Pulmonary artery endothelial cell (primary cell): Measurements from ENCODE around the gene INPP5F. TPM values are rescaled to one million over a fixed set of nuclear protein-coding genes. Genes with fewer than 3 reads are reported as not detected.

ENCODE experiments used
- DNase-seq: peaks from one replicate; pipeline ENCODE4 v3.0.0-alpha.2; 2011; ENCODE audit warnings: low read depth, low spot score
- total RNA-seq: library from RNA; depleted of rRNA; stranded (reverse); fragments of >200 nt; gene quantifications from 2 replicates; pipeline ENCODE4 v1.2.3, GENCODE V29; 2014

Gene INPP5F
- total RNA-seq, 1 donor from 2014 or later, result 27.6 TPM

GRCh38 chr10:119737823-119738222 lies 12.0 kb downstream of the INPP5F start:
- DNase-seq, result peak; percentile 80

GRCh38 chr10:119738962-119739361 lies 13.1 kb downstream of the INPP5F start:
- no peak for DNase-seq

GRCh38 chr10:119740096-119740495 lies 14.2 kb downstream of the INPP5F start:
- no peak for DNase-seq

GRCh38 chr10:119742947-119743648 lies 17.2 kb downstream of the INPP5F start:
- no peak for DNase-seq

GRCh38 chr10:119747940-119748339 lies 22.1 kb downstream of the INPP5F start:
- DNase-seq, result no peak

GRCh38 chr10:119748871-119749270 lies 23.0 kb downstream of the INPP5F start:
- DNase-seq, result no peak

GRCh38 chr10:119749455-119749854 lies 23.6 kb downstream of the INPP5F start:
- DNase-seq, result no peak

GRCh38 chr10:119750391-119751230 lies 24.8 kb downstream of the INPP5F start:
- peak; percentile 63 for DNase-seq

- no peak for DNase-seq
Observed at GRCh38 chr10:119753309-119753708, 27.5 kb downstream of the INPP5F start.

- DNase-seq, result no peak
Observed at GRCh38 chr10:119754085-119754484, 28.2 kb downstream of the INPP5F start.

GRCh38 chr10:119754936-119755335 lies 29.1 kb downstream of the INPP5F start:
- no peak for DNase-seq

GRCh38 chr10:119755446-119755845 lies 29.6 kb downstream of the INPP5F start:
- DNase-seq, result no peak

- no peak for DNase-seq
Observed at GRCh38 chr10:119758448-119759195, 32.8 kb downstream of the INPP5F start.

GRCh38 chr10:119759832-119760231 lies 34.0 kb downstream of the INPP5F start:
- no peak for DNase-seq

- DNase-seq, result no peak
Observed at GRCh38 chr10:119761106-119761505, 35.3 kb downstream of the INPP5F start.

GRCh38 chr10:119762035-119762434 lies 36.2 kb downstream of the INPP5F start:
- no peak for DNase-seq

- no peak for DNase-seq
Observed at GRCh38 chr10:119762805-119763798, 37.3 kb downstream of the INPP5F start.

- DNase-seq, result no peak
Observed at GRCh38 chr10:119768455-119769094, 42.7 kb downstream of the INPP5F start.

GRCh38 chr10:119769886-119770285 lies 44.0 kb downstream of the INPP5F start:
- peak; percentile 73 for DNase-seq

GRCh38 chr10:119770928-119771327 lies 45.1 kb downstream of the INPP5F start:
- DNase-seq, result no peak
